ENCODE results near the gene MTX3.

- TF ChIP-seq POLR2A (IDR thresholded peaks at IDR 0.05): no peak
- TF ChIP-seq CTCF (IDR thresholded peaks at IDR 0.05): no peak
Observed at GRCh38 chr5:80036615-80037014, 45.6 kb upstream of the MTX3 start.
